HG02763 (cell line): ENCODE results near the gene ZFYVE1.
"Not testable (repeated sequence)": the region's sequence is repeated elsewhere in the genome, so short reads cannot be mapped to it uniquely, and the experiment has no call there.

Experiments
- ATAC-seq: cut with Tn5 transposase; IDR thresholded peaks from one replicate; pipeline ENCODE4 v1.9.1; 2021; ENCODE audit warnings: mild to moderate bottlenecking, moderate library complexity; ENCODE audit not compliant: unreplicated experiment

ZFYVE1 gene

DNA sequence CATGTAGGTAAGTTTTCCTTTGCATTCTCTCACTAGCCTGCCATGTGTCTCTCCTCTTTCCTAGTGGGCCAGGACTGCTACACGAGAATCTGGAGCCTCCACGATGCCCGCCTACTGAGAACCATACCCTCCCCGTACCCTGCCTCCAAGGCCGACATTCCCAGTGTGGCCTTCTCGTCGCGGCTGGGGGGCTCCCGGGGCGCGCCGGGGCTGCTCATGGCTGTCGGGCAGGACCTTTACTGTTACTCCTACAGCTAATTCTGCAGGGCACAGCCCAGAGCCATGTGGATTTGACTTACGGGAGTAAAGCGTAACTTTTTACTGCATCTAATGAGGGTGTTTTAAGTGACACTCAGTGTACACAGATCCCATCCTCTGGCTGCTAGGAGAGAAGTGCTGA, 68.4 kb downstream of the ZFYVE1 start:
- ATAC-seq = no peak

DNA sequence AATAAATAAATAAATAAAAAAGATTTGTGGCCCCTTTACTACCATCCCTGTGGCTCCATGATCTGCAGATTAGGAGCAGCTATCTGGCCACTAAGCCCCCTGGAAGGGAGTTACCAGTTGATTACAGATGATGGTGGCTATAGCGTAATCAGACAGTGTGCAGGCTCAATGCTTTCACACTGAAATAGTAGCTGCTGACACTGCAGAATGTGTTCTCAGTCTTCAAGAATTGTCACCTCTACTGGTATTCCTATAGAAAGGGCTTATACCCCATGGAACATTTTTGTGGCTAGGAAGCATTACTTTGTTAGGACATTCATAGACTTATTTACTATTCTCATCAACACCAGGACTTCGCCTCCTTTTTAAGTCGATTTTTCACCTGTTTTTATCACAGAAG, 69.7 kb downstream of the ZFYVE1 start:
- no peak for ATAC-seq

DNA sequence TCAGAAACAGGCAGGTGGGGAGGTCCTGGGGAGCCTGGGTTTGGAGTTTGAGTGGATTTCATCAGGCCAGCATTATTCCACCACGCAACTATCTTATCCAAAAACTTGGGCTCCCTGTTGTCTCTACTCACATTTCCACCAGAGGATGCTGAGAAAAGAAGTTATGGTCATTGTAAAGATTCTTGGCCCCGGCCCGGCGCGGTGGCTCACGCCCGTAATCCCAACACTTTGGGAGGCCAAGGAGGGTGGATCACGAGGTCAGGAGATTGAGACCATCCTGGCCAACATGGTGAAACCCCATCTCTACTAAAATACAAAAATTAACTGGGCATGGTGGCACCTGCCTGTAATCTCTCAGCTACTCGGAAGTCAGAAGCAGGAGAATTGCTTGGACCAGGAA, 70.2 kb downstream of the ZFYVE1 start:
- ATAC-seq = not testable (repeated sequence)

DNA sequence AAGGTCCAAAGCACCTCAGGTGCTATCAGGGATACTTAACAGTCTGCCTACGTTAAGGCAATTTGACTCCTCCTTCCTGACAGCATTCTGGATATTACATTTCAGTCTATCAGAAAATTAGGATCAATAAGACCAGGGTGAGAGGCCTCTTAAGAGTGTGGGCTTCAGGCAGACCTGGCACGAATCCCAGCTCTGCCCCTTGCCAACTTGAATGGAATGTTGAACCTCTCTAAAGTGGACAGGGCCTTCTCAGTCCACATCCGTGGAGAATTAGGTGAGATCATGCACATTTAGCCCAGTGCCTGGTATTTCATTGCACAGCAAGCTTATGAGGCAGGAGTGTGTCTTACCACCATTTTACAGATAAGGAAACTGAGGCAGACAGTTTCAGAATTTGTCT, 74.7 kb downstream of the ZFYVE1 start:
- ATAC-seq = no peak

DNA sequence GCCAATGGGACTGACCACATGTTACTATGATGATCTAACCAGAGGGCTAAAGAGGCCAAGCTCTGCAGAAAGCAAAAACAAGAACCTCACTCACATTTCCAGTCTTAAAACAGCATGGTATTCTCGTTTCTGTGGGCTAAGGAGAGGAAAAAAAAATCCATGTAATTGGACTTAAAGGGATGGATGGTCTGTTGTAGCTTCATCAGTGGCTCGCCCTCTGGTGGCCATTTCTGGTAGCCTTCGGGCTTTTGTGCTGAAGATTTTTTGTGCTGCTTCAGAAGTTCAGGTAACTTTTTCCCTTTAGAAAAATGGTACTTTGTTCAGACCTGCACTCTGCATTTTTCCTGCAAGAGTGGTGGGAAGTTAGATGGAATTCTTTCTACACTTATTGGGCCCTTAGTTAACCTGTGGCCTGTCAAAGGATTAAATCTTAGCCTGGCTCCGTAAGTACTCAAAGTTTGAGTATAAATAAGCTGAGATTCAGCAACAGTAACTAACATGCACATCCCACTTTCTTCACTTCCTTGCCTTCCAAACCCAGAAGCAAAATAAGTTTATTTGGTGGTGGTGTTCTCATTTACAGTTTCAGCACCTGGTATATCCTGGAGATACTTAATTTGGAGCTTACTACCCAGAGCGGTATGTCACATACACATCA, 78.3 kb downstream of the ZFYVE1 start:
- ATAC-seq = no peak

DNA sequence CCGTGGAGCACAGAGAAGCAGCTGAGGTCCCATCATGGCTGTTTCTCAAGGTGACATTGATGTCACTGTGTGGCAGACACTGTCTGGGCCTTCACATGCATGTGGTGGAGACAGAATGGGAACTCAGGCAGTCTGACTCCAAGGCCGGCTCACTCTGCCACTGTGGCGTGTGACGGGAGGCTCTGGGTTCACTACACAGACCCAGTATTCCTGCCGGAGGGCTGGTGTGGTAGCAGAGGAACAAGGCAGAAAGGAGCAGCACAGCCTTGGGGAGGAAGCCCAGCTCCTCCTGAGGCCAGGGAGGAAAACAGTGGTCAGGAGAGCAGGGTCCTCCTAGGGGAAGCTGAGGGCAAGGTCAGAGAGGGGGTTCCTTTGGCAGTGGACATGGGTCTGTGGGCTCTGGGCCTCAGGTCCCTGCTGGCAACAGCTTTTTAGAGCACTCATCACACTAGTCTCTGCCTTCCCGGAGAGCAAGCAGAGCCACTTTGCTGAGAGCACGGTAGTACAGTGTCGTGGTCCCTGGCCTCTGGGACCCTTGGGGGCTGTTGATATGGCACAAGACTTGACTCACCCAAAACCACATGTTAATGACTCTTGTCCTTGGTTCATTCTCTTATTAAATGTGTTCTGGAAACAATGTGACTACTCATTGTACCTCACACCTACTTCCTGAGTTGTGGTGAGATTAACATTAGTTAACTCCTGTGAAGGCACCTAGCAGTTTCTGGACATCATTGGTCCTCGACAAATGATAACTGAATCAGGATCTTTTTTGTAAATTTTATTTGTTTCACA, 79.3 kb downstream of the ZFYVE1 start:
- ATAC-seq = no peak

DNA sequence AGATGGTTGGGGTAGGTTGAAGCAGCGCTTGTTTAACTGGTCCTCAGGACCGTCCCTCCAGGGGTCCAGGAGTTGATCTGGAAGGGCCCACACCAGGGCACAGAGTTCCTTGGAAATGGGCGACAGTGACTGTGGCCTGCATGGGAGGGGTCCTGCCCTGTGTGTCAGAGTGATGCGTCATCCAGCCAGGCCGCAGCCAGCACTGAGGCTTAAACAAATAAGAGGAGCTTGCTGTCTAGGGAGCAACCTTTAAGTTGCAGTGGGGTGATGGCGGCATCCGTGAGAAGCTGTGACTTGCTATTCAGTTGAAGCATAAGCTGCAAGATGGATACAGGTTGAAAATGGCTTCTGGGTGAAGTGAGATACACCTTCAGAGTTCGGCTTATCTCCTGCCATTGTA, 80.4 kb downstream of the ZFYVE1 start:
- no peak for ATAC-seq

DNA sequence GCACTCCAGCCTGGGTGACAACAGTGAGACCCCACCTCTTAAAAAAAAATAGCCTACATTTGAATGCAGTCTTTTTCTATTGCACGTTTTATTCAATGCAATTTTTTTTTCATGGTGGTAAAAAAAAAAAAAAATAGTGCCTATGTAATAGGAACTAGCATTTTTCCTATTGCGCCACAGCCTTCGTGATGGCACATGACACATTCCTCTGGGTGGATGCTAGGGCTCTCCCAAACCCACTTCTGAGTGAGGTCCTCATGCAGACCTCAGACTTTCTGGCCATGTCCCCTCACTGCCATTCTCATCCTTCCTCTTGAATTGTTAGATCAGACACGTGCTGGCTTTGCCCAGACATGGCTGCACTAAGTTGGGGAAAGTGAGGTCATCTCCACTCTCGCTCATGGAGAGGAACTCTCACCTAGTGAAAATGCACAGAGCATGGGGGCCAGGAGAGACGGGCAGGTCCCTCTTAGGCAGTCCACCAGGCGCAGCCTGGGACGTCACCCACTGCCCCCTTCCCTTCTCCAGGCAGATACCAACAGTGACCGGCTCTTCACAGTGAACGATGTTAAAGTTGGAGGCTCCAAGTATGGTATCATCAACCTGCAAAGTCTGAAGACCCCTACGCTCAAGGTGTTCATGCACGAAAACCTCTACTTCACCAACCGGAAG, 81.4 kb downstream of the ZFYVE1 start:
- ATAC-seq = no peak

DNA sequence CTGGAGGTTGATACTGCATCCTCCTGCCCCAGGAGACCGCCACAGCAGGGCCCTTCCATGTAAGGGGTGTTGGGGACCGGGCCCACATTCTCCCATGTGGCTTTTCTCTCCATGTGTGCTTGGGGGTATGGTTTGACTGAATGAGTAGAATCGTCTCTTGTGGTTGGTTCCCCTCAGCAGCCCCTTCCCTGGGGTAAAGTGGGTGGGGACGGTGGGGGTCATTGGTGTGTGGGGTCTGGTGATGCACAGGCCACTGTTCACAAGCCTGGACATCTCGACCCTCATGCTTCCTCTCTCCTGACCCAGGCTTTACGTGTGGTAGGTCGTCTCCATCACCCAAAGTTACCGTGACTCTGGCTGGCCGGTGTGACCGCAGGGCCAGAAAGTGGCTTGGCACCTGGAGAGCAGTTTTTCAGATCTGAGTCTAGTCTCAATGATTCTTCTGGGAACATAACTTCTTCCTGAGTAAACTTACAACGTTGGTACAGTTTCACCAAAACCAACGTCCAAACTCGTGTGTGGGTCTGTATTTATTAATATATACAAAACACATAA, 83.0 kb downstream of the ZFYVE1 start:
- no peak for ATAC-seq

DNA sequence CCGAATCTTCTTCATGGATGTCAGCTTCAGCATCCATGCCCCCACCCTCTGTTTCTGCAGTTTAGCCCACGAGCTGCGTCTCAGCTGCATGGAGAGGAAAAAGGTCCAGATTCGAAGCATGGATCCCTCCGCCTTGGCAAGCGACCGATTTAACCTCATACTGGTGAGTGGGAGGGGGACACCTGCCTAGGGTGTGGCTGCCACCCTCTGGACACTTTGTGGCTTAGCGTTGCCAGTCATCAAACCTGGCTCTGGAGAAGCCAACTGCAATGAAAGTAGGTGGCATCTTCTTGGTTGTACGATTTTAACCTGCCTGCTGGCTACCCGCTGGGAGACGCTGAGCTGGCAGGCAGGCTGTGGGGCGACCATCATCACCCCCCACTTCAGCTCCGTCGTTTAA, 84.0 kb downstream of the ZFYVE1 start:
- no peak for ATAC-seq

DNA sequence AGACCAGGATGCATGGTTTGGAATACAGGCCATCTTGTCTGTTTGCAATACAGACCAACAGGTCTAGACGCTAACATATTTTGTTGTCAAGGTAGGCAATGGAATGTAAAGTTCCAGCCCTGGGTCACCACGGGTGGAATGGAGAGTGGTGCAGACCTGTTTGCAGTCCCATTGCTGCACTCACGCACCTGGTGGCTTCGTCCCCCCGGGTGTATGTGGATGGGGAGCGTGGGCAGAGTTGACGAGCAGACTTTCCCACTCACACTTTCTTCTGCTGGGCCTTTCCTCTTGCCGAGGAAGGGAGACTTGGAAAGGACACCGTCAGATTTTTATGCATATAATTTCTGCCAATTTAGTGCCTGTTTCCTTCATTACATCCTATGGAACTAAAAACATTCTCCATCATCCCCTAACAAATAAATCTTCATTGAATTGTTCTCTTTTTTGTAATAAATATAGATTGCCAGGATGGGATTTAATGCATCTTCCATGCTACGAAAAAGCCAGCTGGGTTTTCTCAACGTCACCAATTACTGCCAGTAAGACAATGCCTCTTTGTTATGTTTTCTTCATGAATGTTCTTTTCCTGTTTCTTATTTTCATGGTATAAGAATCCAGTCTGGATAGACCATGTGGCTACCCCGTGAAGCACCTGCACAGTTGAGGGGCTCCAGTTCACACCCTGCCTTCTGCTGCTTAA, 85.5 kb downstream of the ZFYVE1 start:
- no peak for ATAC-seq

DNA sequence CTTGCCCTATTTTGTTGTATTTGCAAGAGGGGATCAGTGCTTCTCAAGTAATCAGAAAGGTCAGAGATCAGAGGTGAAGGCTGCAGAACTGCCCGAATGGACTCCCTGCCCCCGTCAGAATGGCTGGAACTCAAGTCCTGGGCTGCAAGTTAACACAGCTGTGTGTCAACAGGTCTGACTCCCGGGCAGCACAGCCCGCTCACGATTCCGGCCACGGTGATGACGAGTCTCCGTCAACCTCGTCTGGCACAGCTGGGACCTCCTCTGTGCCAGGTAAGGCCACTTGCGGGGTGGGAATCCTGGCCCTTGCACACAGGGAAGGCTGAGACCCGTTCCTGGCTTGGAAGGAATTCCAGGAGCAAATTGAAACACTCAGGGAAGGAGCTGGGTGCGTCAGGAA, 87.3 kb downstream of the ZFYVE1 start:
- no peak for ATAC-seq

DNA sequence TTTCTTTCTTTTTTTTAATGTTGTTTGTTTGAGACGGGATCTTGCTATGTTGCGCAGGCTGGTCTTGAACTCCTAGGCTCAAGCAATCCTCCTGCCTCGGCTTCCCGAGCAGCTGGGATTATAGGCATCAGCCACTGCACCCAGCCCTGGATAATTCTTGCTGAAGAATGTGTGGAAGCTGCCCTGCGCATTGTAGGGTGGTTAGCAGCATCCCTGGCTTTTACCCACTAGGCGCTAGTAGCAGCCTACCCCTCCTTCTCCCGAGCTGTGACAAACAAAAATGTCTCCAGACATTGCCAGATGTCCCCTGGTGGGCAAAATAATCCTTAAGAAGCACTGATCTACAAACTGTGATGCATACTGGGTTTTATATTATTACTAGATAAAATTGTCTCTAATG, 94.0 kb downstream of the ZFYVE1 start:
- ATAC-seq = no peak

DNA sequence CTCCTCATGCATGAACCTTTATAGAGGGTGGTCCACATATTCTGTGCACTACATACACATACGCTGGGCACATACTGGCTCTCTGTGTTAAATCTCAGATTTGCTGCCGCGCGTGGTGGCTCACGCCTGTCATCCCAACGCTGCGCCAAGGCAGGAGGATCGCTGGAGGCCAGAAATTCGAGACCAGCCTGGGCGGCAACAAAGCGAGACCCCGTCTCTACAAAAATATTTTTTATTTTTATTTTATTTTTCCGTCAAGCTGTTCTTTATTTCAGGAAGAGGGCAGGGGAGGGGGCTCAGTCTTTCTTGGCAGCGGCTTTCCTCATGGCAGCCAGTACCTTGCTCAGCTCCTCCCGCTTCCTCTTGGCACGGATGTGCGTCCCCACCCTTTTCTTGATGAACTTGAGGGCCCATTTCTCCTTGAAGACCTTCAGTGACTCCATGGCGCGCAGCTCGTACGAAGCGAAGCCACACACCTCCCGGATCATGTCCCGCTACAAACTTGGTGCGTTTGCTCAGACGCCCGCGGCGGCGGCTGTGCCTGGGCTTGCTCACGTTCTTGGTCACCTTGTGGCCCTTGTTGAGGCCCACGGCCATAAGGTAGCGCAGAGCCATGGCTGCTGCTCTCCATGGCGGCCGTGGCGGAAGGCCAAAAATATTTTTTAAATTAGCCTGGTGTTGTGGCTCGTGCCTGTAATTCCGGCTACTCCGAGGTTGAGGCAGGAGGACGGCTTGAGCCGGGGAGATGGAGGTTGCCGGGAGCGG, 97.4 kb downstream of the ZFYVE1 start:
- ATAC-seq = no peak

DNA sequence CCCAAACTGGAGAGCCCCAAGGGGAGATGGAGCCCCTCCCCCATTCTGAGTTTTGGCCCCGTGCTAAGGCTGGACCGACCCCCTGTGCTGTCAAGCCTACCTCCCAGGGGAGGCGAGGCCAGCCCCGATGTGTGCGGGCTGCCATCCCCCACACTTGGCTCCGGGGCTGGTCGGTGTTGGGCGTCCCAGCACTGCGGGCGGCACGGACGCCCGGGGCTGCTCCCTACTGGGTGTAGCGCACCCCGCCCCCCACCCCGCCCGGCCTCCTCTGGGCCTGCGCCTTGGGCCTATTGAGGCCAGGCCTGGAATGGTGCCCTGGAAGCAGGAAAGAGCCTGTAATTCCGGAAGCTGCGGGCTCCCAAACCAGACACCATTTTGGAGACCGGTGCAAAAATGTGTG, 98.0 kb downstream of the ZFYVE1 start:
- ATAC-seq = no peak

DNA sequence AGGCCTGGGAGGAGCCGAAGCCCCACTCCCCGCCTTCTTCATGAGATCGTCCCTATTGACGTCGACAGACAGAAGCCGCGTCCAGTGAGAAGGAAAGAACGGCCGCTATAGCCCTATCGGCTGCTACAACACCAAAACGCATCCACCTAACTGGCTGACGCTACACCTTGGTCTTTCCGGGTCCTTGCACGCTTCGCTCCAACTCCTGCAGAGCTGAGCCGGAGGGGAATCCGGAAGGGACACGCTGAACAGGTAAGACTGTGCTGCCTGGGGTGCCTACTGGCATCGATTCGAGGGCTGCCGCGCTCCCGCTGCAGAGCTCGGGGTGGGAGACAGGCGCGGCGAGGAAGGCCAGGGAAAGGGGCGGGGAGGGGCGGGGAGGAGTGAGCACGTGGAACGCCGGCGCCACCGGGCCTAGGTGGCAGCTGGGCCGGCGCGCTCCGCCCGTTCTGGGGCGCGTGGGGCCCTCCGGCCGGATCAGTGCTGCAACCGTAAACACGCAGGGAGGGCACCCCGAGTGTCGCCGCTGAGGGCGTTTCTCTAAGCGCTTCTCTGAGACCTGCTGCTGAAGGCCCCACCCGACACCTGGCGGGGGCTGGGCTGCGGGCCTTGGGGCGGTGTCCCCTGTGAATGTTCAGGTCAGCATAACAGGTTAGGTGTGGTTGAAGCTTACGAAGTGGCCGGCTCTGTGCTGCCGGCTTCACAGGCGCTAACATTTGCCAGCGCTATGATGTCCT, 100.4 kb downstream of the ZFYVE1 start, which contains the start of gene DCAF4:
TSS of gene DCAF4 (plus strand) at position 173 of the 737 bp plus-strand sequence. CDS start 11,515 bp downstream, outside the sequence.
- ATAC-seq = peak; percentile 98

DNA sequence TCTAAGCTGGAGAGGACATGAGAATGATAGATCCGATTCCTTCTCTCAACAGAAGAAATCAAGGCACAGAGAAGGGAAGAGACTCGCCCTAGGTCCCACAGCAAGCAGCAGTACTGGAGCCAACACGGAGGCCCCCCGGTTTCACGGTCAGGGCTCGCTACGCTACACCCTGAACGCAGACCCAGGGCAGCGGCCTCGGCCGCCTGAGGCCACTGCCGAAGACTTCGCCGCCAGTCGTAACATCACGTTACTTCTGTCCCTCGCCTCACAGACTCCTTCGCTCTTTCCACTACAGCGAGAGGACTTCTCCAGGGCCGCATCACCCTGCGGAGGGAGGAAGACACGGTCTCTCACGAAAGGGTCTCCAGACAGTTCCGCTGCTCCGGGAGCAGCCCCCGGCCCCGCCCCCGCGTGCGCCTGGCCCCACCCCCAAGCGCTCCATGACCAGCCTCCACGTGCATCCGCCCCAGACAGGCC, 101.1 kb downstream of the ZFYVE1 start:
- peak; percentile 8 for ATAC-seq

DNA sequence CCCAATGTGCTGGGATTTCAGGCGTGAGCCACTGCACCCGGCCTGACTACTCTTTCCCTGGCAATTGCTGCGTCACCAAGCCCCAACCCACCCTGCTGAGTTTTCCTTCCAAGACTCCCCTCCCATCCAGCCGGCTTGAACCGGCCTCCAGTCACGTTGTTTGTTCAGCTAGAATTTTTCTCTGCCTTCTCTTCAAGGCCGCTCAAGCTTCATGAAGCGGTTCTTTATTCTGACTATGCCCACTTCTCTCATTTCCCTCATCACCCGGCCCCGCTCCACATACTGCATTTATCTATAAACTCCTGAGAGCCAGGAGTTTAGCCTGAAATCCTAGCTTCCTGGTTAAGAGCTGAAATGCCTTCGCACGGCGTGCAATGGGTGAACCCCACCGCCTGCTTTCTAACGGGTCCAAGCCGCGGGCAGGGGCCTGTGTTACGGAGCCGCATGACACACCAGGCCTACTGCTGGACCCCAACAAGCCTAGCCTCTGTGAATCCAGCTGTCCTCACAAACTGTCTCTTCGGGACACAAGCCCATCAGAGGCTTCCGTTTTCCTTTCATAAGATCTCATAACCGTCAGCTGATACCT, 101.6 kb downstream of the ZFYVE1 start:
- ATAC-seq = no peak

DNA sequence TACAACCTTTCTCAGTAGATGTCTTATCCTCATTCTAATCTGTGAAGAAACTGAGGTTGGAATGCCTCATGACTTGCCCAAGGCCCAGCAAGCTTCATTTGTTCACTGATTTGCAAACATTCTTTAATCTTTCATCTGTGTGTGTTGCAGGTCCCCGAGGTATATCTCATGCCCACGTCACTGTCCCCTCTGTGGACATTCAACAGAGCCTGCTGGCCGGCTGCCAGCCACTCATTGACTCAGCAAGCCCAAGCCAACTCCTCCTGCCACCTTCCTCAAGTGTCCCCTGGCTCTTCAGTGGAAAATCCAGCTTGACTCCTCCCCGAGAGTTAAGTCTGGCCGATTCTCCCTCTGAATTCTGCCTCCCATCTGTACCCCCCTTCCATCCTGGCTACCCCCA, 102.6 kb downstream of the ZFYVE1 start:
- no peak for ATAC-seq
